ENCODE results near the gene SPACA7.

The SPACA7 gene

DNA sequence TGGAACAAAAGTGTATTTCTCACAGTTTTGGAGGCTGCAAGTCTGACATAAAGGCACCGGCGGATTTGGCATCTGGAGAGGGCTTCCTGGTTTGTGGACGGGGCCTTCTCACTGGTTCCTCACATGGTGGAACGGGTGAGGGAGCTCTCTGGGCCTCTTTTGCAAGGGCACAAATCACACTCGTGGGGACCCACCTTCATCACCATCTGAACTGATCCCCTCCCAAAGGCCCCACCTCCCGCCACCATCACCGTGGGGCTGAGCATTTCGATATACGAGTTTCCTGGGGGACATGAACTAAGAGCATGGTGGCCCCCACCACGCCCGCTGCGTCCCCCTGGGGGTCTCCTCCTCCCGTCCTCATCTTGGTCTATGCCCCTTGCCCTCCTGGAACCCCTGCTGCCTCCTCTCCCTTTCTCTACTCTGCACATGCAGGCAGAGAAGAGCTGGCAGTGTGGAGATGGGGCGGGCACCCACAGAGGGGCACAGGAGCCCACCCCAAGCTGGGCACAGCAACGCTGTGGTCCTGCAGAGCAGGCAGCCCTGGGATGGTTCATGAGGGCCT lies 20.8 kb upstream of the SPACA7 start:
- ChIA-PET CTCF (no interaction called here), POLR2A (no interaction called here)
- DNase-seq (ENCODE audit: extremely low spot score) = no peak
- no peak for TF ChIP-seq CTCF (IDR thresholded peaks at IDR 0.05; ENCODE audit: control extremely low read depth, extremely low read depth, low read depth, missing control alignments)

DNA sequence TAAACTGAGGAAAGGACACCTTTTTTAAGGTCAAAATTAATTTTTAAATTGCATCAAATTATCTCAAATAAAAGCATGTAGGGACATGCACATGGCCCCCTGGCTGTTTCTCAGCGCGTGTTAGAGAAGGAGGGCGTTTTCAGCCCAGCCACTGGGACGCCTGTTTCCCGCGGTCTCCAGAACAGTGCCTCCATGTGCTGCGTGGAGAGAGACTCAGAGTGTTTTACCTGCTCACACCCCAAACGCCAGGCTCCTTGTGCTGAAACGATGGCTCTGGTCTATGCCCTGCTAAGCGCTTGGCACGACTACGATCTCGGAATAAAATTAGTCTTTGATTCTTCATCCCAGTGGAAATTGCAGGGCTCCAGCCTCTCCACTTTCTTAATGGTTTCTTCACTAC lies 20.0 kb upstream of the SPACA7 start:
- TF ChIP-seq CTCF (IDR thresholded peaks at IDR 0.05; ENCODE audit: control extremely low read depth, extremely low read depth, low read depth, missing control alignments) = no peak
- POLR2A ChIA-PET = no interaction called here
- no peak for DNase-seq (ENCODE audit: extremely low spot score)
- CTCF ChIA-PET = no interaction called here

- CTCF ChIA-PET = no interaction called here
- POLR2A ChIA-PET = no interaction called here
- TF ChIP-seq CTCF (IDR thresholded peaks at IDR 0.05; ENCODE audit: control extremely low read depth, extremely low read depth, low read depth, missing control alignments) = no peak
- no peak for DNase-seq (ENCODE audit: extremely low spot score)
These were observed 18.0 kb upstream of the SPACA7 start for GRCh38 chr13:112358156-112358555.

- TF ChIP-seq CTCF (IDR thresholded peaks at IDR 0.05; ENCODE audit: control extremely low read depth, extremely low read depth, low read depth, missing control alignments) = no peak
- POLR2A ChIA-PET = no interaction called here
- CTCF ChIA-PET = no interaction called here
- no peak for DNase-seq (ENCODE audit: extremely low spot score)
These were observed 14.1 kb upstream of the SPACA7 start for GRCh38 chr13:112362021-112362420.

- no peak for DNase-seq (ENCODE audit: extremely low spot score)
- CTCF ChIA-PET = interaction anchor here (1.2 kb wide), 1 partner anchor 8 kb away, joined by 3 read pairs; no protein-coding TSS in a partner anchor
- TF ChIP-seq CTCF (IDR thresholded peaks at IDR 0.05; ENCODE audit: control extremely low read depth, extremely low read depth, low read depth, missing control alignments) = no peak
- POLR2A ChIA-PET = no interaction called here
These were observed 12.2 kb upstream of the SPACA7 start for GRCh38 chr13:112363867-112364528.

DNA sequence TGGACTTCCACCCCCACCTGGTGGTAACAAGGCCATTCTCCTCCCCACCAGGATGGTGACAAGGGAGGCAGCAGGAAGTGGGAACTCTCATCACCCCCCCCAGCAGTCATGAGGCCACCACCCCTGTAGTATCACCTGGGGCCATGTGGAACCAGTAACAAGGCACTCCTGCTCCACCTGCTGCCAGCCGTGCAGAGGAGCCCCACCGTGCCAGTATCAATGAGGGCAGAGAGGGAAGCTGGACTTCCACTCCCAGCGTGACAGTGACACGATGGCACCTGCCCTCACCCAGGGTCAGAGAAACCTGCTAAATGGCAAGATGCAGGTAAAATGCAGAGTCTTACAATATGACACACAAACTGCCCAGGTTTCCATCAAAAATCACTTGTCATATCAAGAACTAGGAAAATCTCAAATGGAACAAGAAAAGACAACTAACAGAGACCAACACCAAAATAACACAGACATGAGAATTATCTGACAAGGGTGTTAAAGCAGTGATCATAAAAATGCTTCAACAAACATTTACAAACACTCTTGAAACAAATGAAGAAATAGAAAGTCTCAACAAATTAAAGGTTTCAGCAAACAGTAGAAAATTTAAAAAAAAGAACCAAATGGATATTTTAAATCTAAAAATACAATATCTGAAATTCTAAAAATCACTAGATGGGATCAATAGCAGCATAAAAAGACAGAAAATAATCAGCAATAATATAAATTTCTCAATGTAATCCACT lies 9.1 kb upstream of the SPACA7 start:
- CTCF ChIA-PET = no interaction called here
- POLR2A ChIA-PET = no interaction called here
- DNase-seq (ENCODE audit: extremely low spot score) = no peak
- TF ChIP-seq CTCF (IDR thresholded peaks at IDR 0.05; ENCODE audit: control extremely low read depth, extremely low read depth, low read depth, missing control alignments) = no peak

Measured in GM10248 (cell line).